HG03378 (cell line): ENCODE data around the gene SCD5.

Experiments used
- ATAC-seq: cut with Tn5 transposase; IDR thresholded peaks from one replicate; pipeline ENCODE4 v1.9.1; 2021; ENCODE audit warnings: mild to moderate bottlenecking, moderate library complexity; ENCODE audit not compliant: unreplicated experiment

The SCD5 gene

DNA sequence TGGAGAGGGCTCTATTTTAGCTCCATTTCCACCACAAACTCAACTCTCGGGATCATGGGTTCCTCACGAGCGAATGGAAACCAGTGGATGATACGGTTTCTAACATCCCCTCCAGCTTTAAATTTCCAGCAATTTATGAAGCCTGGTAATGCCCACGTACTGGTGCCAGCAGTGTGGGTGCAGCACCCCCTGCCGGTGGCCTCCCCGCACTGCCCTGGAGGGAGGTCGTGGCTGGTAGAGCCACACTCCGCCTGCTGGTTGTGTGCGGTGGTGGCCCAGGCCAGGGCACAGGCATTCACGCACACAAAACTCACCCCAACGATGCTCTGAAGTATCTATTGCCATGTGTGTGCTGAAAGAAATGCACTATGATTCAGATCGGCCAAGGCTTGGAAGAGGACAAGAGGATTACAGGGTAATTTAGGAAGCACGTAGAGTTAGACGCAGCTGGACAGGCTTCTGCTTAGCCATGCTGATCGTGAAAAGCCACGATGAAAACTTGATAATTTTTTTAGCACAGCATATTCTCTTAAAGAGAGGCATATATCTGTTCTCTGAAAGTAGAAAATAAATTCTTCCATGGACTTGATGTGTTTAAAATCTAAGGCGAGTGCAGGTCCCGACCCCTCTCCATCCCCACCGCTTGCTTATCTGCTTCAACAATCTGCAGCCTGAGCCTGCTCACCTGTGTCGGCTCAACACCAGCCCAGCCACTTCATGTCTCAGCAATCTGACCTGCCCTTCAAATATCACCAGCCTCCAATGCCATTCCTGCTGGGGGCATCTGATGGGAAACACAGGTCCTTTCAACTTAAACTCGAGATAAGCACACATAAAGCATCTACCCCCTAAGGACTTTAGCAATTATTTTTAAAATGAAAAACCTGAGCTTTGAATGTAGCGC lies 59.1 kb downstream of the SCD5 start:
- ATAC-seq: peak; percentile 94

DNA sequence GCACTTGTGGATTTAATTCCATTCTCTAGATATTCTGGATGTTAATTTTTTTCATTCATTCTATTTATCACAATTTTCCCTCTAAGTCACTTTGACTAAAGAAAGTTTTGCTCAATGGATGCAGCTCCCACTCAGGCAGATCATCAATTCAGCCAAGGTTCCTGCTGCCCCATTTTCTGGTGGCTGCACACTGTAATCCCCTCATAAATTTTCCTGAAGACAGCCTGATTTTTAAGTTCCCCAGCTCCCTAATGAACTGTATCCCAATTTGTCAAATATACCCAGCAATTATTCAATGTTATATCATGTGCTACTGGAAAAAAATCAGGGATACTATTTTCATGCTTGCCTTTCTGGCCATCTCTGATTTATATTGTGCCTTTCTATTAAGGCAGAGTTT lies 61.2 kb downstream of the SCD5 start:
- no peak for ATAC-seq

DNA sequence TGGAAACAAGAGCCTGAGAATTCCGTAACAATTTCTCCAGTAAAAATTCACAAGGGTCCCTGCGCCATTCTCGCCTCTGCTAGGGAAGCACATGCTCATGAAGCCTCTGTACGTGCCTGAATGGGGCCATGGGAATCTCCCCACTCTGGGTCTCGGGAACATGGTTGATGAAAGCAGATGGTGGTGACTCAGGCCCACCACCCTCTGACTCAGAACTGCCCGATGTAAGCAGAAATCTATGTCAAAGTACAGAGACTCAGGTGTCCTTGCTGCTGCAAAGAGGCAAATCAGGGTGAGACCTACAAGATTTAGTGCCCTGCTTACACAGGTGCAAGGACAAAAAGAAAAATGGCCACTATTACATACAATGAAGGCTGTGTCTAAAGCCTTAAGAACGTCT lies 65.0 kb downstream of the SCD5 start:
- ATAC-seq: no peak

DNA sequence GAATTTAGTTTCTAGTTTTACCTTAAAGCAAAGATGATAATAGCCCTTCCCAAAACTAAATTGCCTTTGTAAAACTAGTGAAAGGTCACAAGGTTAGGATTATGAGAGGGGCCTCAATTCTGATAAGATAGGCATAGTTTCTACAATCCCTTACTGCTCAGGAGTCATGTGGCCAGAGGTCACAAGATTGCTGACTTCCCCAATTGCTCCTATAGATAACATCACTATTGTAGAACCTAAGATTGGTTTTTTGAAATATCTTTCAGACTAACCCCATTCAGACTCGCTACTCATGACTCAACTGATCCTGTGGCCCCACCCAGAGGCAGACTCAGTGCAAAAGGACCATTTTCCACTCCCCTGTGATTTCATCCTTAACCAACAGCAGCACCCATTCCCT lies 70.3 kb downstream of the SCD5 start:
- ATAC-seq: no peak

DNA sequence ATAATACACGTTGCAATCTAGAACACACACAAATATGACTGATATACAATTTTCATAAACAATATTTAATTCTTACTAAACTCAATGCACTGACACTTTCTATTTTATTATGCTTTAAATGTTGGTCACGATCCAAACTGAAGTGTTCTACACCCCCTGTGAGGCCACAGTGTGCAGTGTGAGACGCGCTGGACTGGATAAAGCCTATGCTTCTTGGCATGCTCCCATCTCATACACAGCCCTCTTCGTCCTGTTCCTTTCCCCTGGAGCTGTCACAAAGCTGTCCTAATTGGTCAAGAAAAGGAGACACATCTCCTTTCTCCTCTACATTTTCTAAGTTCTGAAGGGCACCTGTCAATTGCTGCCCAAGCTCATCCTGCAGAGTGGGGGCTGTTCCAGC lies 72.0 kb downstream of the SCD5 start:
- ATAC-seq: no peak

DNA sequence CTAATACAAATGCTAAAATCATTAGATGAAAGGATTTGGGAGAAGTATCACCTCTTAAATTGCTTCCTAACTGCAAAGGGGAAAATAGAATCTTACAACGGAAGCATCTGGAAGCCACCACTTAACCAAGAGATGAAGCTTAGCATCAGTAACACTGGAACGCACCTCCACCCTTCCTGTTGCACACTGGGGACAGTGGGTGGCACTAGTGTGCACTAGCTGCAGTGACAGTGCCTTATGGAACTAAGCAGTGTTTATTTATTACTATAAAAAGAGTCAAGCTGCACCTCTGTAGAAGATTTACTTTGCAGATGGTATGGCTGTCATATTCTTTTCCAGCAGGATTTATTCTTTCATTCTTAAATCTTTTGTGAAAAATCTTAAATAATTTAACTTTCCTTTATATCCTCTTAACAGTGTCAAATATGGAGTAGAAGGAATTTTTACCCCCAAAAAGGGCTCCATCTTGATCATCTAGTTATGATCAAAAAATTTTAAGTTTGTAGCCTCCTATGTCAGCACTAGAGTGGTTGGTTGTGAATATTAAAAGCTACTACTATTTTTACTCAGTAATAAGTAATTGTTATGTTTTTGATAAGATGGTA lies 76.7 kb downstream of the SCD5 start:
- peak; percentile 72 for ATAC-seq

DNA sequence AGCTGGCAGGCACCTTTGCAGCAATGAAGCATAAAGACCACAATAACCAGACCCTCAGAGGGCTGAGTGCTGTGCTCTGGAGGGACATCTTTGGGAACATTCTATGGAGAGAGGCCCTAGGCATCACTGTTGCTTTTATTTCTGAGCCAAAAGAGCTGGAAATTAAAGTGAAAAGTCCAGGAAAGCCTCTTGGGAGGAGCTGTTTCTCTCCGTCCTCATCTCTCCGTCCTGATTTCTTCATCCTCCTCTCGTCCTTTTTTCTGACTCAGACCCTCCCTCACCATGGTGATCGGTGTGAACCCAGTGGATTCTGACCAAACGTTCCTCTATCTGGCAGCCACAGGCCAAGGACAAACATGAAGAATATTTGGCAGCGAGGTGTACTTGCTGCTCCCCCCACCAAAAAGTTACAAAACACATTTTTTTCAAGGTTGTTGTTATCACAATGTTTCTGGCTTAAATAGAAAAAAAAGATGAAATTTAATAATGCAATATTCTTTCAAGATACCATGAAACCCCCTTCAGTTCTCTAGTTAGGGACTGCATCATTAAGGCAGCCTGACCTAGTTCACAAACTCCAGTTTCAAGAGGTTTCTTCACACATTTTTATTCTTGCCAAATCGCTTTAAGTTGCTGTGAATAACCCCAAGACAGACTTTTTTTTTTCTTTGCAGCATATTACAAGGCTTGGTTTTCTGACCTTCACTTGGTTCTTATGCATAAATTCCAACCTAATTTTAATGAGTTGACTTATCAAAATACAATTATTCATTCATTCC lies 80.2 kb downstream of the SCD5 start:
- no peak for ATAC-seq

DNA sequence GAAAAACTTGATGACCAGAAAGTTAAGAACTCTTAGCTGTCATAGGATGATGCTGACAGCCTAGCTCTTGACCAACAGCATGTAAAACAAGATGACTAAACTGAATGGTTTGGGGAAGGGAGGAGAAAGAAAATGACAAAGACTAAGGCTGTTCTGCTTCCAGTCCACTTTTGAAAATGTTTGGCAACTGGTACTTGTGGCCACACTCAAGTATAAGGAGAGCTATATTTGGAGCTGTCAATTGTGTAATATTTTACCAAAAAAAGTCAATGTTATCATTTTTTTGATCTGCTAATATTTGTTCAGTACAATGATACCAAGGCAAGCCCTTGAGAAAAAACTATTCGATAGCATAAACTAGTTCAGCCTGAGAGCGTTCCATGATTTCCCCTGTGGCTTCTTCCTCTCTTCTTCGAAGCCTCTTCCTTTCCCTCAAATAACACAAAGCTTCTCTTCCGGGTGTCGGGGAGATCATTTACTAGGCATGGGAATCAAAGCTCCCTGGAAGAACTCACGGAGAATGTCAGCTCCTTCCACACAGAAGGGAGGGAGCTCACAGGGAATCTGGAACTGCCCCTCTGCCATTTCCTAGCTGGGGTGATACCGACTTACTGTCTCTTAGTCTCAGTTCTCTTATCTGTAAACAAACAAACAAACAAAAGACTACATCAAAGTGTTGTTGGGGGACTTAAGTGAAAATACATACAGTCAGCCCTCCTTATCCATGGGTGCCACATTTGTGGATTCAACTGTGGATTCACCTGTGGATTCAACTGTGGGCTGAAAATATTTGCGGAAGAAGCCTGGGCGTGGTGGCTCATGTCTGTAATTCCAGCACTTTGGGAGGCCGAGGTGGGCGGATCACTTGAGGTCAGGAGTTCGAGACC lies 82.6 kb downstream of the SCD5 start:
- ATAC-seq: no peak

DNA sequence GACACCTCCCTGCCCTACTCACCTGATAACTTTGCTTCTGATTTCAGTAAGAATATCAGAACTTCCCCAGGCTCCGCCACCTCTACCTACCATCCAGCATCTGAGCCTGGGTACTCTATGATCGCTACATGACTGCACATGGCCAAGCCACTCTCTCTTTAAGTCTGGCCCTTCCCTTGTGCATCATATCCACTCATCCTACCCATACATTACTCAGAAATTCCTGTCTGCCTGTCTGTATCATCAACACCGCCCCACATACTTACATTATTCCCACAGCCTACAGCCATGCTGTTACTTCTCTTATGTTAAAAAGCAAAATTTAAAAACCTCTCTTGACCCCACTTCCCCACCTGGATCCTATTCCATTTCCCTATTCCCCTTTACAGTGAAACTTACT lies 84.7 kb downstream of the SCD5 start:
- no peak for ATAC-seq

DNA sequence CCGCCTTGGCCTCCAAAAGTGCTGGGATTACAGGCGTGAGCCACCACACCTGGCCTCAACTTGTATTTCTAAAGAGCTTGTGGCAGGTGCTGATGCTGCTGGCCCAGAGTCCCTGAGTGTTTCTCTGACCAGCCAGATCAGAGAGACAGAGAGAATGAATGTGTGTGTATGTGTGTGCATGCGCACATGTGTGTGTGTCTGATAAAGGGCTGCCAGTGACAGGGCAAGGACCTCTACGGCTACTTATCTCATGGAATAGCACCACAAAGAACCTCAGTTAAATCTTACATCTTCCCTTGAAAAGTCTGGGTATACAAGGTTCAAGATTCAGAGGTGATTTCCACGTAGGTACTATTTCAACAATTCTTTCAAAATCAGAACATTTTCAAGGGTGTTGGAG lies 86.0 kb downstream of the SCD5 start:
- no peak for ATAC-seq

DNA sequence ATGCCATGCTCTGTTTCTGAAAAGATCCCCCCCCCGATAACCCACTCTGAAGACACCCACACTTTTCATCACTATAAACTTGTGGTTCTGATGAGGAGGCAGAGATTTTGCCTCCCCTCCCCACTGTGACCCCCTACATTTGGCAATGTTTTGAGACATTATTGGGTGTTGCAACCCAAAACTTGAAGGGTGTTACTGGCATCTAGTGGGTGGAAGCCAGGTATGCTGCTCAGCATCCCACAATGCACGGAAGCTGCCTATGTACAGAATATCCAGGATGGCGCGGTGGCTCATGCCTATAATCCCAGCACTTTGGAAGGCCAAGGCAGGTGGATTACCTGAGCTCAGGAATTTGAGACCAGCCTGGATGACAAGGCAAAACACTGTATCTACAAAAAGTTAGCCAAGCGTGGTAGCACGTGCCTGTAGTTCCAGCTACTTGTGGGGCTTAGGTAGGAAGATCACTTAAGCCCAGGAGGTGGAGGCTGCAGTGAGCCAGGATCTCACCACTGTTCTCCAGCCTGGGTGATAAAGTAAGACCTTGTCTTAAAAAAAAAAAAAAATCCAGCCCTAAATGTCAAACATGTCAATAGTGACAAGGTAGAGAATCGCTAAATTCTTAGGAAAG lies 87.3 kb downstream of the SCD5 start:
- ATAC-seq: no peak

DNA sequence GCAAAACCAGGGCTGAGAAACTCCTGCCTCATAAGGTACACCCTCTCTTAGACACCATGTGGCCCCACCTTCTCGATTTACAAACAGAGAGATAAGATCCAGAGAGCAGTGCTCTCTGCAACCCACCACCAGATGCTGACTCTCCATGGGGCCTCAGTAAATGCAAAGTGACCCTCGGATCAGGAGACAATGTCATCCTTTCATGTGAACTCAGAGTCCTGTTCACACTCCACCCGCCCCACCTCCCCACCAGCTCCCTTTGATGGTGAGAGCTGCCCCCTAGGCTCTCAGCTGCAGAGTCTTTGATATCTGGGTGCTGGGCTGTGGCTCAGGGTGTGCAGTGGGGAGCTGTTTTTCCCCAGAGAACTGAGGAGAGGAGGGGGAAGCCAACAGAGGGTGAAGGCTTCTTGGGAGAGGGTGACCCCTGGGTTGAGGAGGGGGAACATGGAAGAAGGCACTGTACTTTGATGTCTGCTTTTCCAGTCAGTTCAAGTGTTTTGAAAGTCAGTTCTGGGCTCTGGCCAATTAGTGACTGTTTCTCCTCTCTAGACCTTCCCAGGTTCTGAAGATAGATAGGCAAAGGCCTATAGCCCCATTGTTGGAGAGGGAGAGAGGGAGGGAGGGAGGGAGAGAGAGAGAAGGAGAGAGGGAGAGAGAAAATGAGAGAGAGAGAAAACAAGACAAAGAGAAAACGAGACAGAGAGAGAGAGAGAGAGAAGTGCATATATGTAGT lies 88.2 kb downstream of the SCD5 start:
- ATAC-seq: no peak

DNA sequence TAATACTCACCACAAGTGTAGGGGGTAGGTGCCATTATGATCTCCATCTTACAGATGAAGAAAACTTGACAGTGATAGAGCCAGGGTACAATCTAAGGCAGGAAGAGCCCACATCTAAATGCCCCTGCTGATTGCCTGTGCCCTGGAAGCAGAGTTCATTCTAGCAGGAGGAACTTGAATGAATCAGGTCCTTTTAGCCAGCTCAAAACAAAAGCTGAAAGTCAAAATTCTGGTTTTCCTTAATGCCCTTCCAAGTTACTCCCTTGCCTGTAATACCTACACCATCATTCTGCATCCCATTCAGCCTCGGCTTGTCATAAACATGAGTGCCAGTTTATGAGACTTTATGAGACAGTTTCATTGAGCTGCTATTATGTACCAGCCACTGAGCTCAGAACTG lies 89.6 kb downstream of the SCD5 start:
- ATAC-seq: no peak

DNA sequence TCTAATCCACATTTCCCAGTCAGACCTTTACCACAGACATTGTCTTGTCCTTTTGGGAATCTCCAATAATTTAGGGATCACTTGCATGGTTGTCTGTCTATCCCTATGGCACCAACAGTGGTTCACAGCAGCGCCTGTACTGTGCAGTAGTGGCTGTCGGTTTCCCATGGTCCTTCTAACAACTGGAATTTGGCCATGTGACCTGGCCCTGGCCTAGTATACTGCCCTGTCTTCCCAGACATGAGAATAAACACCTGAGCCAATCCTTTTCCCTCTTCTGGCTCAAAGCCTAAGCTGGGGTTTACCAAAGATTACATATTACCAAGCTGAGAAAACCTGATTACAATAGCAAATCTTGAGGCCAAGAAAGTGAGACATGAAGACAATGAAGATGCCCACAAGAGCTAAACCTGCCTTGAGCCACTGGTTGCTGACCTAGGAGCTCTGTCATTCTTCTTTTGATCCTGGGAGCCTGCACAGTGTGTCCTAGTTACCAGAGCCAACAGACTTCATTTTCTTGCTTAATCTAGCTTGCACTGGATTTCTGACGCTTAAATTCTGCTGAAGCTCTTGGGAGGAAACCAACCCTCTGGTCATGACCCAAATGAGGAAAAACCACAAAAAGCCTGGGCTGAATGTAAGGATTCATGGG lies 92.1 kb downstream of the SCD5 start:
- no peak for ATAC-seq

DNA sequence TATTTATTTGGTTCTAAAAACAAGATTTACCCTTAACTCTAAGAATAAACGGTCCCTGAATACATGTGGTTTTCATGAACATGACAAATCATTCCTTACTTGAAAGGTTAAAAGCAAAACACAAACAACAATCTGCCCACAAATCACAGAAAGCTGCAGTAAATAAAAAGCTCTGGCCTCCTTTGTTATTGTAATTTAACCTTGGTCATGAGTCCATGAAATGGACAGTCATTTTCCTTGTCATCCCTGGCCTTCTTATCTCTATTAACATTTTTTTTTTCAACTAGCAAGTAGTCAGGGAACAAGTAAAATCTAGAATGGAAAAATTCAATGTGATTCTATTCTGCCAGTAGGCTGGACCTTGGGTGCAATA lies 92.7 kb downstream of the SCD5 start:
- ATAC-seq: no peak

DNA sequence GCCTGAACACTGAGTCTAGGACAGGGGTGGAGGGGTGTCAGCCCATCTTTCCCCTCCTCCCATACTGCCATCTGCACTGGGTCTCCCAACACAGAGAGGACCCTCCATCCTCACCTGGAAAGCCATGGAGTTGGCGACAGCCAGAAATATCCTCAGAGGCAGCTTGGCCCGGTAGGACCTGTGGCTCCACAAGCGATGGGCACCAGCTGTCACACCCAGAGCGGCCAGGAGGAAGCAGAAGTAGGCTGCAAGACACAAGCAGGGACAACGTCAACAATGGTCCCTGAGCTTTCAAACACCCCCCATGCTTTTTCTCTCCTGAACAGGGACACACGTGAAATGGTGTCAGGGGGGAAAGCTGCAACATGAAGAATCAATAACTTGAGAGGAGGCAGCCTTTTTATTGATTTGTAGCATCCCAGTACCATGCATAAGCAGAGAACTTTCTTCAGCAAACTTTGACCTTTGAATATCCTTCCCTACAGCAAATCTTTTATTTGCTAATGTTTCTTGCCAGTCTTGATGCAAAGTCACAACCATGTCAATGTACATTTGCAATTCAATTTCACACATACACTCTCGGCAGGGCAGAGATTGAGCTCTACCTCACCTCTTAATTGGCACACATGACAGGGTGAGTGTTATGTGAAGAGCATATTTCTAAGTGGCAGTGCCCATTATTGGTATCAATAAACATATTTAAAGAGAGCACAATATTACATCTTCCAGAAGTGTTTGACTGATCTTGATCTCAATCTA lies 93.2 kb downstream of the SCD5 start:
- no peak for ATAC-seq

DNA sequence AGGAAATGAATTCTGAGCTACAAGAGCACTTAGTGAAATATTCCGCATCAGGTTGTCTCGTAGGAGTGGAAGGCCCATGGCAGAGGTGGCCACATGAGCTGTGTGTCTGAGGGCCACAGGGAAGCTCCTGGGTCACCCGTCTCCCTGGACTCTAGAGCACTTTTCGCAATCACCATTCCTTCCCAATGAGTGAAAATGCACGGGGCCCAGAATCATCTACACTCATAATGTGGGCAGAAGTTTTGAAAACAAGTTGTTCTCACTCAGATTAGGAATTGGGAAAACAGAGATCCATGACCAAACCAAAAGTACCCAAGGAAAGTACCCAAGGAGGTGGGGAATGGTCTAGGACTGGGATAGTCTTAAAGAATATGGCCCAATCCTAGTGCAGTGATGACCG lies 94.4 kb downstream of the SCD5 start:
- no peak for ATAC-seq

DNA sequence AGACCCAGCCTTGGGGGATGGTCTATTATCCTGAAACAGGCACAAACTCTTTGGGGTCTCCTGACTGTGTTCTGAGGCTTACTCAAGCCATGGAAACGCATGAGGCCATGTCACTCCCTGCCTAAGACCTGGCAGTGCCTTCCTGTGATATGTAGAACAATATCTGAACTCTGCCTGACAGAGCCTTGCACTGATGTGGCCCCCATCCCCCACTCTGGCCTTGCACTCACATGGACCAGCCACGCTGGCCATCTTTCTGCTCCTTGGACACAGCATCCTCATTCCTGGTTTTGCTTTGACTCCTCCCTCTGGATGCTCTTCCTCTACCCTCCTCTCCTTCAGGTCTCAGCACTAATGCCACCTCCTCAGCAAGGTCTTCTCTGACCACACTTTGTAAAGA lies 100.2 kb downstream of the SCD5 start:
- no peak for ATAC-seq

DNA sequence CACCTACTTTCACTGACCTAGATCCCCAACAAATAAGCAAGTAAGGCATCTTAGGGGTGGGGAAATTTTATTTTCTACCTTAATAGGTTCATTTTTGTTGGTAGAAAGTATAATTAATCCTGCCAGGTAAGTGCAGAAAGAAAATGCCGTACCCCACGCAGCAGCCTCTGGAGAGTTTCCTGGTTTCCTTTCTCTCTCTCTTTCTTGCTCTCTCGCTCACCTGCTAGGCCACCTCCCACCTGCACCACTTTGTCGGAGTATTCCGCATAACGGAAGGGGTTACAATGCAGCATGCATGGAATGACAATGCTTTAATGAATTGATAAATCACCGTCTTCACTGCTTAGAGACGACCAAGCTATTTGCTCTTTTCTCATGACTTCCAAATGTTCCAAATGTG lies 101.0 kb downstream of the SCD5 start:
- ATAC-seq: no peak
